HG03575 (cell line): ENCODE data around the gene CCDC92.

ENCODE experiments used
- ATAC-seq: cut with Tn5 transposase; IDR thresholded peaks from one replicate; pipeline ENCODE4 v1.9.1; 2021; ENCODE audit not compliant: unreplicated experiment, insufficient number of reproducible peaks, low FRiP score; ENCODE audit errors: extremely low read depth

The CCDC92 gene

GRCh38 chr12:124004233-124004875, 31.7 kb upstream of the CCDC92 start:
- ATAC-seq = no peak

GRCh38 chr12:124002654-124003053, 30.0 kb upstream of the CCDC92 start:
- ATAC-seq = no peak

- ATAC-seq = no peak
These were observed 29.5 kb upstream of the CCDC92 start for GRCh38 chr12:124002021-124002644.

DNA sequence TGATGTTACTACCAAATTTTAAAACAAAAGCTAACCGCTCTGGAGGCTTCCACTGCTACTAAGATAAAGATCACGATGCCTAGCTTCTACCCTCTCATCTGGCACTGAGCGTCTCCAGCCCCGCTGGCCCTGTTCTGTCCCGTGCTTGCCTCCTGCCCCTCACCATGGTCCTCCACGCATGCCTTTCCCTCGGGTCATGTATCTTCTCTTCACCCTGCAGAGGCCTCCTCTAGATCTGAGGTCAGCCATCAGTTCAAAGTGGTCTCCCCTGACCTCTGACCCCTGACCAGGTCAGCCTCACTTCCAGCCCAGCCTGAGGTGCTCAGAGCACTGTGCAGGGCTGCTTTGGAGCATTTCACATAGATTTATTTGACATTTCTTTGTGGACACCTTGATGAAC, 28.7 kb upstream of the CCDC92 start:
- ATAC-seq = no peak

DNA sequence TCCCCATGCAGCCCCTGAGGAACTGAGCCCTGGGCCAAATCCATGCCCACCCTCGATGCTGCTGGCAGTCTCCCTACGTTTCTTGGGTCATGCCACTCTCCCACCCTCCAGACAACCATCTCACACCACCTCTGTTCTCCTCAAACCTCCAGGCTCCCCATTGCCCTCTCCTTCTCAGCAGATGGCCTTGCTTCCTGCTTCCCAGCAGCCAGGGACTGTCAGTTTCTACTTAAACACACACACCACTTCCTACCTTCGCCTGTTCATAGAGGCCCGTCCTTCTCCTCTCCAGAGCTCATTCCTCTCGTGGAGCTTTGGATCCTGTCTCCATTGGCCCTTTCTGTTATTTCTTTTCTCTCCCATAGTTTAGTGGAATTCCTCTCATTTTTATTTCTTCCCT, 27.5 kb upstream of the CCDC92 start:
- ATAC-seq = no peak

DNA sequence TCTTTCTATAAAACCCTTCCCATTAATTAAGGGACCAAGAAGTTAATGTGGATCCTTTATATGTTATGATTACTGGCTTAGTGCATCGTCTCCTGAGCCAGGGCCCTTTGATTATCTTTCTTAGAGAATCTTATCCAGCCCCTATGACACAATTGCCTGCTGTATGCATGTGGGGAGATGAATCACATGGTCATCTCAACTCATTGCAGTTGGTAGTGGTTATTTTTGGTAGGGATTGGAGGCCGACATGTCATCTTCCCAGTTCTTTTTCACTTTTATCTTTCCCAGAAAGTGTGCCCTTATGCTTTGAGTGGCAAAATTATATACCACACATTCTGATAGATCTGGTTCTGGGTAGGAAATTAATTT, 26.3 kb upstream of the CCDC92 start:
- ATAC-seq = no peak

DNA sequence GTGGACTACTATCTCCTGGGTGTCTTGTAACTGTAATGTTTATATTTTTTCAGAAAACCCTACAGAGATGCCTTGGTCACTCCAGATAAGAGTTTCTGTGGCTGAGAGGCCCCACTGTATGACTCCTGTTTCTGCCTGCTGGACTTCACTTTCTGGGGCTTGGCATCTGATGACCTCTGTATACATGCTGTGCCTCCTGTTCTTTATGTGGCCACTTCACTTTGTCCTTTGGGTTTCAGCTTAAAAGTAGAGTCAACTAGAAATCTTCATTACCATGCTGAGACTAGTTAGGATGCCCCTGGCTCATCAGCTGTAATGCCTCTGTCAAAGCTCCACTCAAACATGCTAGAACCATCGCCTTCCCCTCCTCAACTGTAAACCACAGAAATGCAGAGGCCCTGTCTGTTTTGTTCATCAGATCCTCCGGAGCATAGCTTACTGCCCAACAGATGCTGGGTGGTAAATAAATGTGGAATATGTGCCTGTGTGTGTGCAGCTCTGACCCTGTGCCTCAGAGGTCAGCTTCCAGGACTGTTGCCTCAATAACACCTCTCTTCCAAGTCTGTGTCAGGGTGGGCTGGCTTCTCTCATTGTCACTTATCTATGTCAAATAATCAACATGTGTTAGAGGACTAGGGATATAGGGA, 25.8 kb upstream of the CCDC92 start:
- ATAC-seq = no peak

DNA sequence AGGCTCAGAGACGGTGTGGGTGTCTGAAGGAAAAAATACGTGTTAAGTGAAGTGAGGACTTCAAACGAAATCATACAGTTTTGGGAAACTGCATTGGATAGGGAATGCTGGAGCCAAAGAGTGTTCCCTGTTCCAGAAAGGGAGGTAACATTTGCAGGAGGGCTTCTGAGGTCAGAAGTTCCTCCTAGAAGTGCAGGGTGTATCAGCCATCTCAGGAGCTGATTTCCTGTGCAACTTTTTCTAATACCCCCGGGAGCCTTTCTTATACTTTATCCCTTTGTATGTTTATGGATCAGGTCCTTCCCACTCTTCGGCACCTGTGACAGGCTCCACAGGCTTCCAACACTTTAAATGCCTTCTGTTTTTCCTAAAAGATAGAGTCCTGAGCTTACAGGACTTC, 25.3 kb upstream of the CCDC92 start:
- ATAC-seq = no peak

- no peak for ATAC-seq
These were observed 24.6 kb upstream of the CCDC92 start for GRCh38 chr12:123997033-123997822.

GRCh38 chr12:123996581-123996980, 23.9 kb upstream of the CCDC92 start:
- no peak for ATAC-seq

DNA sequence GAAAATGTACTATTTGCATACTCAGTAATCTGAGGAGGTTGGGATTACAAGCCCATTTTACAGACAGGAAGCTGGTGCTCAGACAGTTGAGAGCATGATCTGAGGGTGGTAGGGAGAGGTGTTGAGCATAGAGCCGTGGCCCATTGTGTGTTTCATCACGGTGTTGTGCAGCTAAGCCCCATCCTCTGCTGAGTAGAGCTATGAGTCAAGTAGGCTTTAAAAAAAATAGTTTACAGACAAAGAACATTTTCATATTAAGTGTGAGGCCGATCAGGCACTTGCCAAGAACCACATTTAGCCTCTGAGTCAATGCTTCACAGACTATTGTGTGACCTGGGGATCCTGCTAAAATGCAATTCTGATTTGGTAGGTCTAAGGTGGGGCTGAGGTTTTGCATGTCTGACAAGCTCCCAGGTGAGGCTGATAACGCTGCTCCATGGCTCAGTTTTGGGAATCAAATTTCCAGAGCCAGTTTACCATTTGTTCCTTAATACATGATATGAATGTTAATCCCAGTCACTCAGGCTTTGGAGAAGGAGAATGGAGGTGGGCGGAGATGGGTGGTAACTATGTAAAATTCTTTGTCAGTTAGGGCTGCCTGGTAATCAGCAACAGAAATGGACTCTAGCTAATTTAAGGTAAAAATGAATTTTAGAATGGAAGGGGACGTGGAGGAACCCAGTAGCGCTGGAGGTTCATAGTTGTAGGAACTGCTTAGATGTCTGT, 22.6 kb upstream of the CCDC92 start:
- no peak for ATAC-seq

DNA sequence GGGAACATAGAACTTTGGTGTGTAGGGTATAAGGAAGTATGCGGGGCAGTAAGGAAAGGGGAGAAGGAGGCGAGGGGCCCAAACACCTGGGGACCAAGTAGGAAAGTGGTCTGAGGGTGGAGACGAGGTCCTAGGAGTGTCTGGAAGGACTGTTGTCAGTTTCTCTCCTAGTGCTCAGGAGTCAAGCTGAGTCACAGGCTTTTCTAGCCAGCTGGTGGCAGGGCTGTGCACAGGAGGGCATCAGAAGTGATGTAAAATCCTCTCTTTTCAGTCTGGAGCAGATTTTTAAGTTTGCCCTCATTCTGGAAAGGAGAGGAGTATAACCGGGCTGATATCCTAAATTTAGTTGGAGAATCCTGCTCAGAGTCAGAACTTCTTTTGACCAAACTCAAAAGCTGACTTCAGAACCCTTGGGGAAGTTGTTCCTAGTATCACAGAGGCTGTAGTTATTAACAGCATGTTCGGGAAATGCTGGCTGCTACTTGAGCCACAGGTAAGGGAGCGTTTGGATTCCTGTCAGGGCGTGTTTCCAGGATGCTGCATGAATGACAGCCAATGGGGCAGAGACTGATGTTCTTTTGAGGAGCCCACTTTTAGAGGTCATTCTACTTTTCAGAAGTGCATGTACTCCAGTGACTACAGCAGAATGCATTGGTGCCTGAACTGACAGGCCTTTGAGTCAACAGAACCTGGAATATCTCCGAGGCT, 19.6 kb upstream of the CCDC92 start:
- ATAC-seq = no peak

DNA sequence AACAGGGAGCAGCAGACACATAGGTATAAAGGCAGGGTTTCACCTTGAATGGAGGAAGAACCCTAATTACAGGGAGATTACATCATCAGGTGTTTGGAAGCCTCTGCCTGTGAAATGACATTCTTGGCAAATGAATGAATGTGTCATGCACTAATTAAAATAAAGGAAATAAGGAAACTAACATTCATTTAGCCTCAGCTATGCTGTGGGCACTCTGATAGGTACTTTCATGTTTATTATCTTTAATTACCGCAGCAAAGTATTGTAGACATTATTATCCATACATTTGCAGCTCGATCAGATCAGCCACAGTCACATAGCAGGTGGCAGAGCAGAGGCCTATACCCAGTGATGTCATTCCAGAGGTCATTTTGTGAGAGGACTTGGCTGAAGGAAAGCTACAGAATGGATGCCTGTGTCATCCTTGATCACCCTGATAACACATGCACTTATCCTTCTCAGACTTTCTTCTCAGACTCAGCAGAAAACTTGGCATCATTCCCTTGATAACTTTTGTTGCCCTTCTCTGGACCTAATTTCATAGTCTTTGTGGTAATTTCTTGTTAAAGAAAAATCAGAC, 18.8 kb upstream of the CCDC92 start:
- no peak for ATAC-seq

DNA sequence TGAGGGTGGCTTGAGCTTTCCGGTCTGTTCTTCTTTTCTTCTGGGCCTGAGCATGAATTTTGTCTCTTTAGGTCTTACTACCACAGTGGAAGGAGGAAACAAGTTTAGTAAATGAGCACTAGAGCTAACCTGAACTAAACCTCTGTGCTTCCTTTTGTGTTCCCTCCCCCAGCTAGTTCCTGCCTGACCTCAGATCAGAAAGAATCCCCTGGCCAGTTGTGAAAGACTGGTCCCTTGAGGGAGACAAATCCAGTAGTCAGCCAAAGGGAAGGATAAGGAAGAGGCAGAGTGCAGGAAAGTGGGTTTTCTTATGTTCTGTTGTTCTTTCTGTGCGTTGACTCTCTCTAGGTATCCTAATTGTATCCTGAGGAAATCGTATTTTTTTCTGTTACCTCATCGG, 17.9 kb upstream of the CCDC92 start:
- ATAC-seq = no peak

DNA sequence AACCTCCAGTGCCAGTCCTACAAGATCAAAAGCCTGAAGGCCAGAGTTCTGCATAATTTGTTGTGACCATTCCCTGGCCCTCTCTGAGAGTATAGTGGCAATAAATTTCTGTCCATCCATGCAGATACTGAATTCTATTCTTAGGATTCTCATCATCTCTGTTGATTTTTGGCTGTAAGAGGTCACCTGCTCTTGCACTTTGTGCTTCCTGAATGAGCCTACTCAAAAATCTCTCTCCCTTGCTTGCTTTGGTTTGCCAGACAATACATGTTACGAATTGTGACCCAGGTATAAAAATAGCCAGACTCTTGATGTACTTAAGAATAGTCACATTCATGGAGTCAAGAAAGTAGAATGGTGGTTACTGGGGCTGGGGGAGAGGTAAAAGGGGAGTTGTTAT, 17.1 kb upstream of the CCDC92 start:
- ATAC-seq = no peak

DNA sequence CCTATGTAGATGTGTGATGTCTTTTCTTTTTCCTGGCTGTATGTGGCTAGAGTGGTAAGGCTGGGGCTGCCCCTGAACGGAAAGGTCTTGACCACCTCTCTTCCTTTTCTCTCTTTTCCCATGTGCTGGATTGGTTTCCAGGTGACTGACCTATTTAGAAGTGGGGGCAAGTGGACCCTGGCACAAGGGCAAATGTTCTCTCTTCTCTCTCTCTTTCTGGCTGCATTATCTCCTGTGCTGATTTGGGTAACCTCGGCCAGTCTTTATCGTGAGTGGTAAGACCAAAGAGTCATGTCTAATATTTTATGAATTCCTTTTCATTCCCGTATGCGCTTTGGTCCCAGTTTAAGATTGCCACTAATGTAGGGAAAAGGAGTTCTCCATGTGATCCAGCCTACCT, 16.5 kb upstream of the CCDC92 start:
- no peak for ATAC-seq

- no peak for ATAC-seq
These were observed 14.4 kb upstream of the CCDC92 start for GRCh38 chr12:123987022-123987421.

GRCh38 chr12:123986374-123986965, 13.8 kb upstream of the CCDC92 start:
- no peak for ATAC-seq
